ENCODE measurements around the gene PITPNC1.
"Not testable (repeated sequence)": the region's sequence is repeated elsewhere in the genome, so short reads cannot be mapped to it uniquely, and the experiment has no call there.

Gene PITPNC1

GRCh38 chr17:67717192-67717623, 340.1 kb downstream of the PITPNC1 start:
- H3K4me3 ChIP-seq (ENCODE audit: low read depth, low read length) = peak overlapping the region; percentile 50
- TF ChIP-seq CTCF (IDR thresholded peaks at IDR 0.05; ENCODE audit: insufficient read depth, low read length, missing control alignments) = no peak
- DNase-seq (ENCODE audit: low read depth, low spot score) = no peak
- ChIA-PET CTCF (interaction anchor here (0.6 to 4.9 kb wide), 20 partner anchors 8 to 342 kb away, joined by 3 to 18 read pairs (median 5); partner anchors contain the start of gene BPTF), POLR2A (no interaction called here)

- H3K4me3 ChIP-seq (ENCODE audit: low read depth, low read length) = peak within 1 kb of the TSS; percentile 98
- DNase-seq (ENCODE audit: low read depth, low spot score) = peak; percentile 86
- CTCF ChIA-PET = interaction anchor here (0.6 to 4.9 kb wide), 23 partner anchors 9 to 342 kb away, joined by 3 to 18 read pairs (median 5); partner anchors contain the start of gene BPTF
- TF ChIP-seq CTCF (IDR thresholded peaks at IDR 0.05; ENCODE audit: insufficient read depth, low read length, missing control alignments) = peak; percentile 98
- POLR2A ChIA-PET = no interaction called here
These were observed 340.7 kb downstream of the PITPNC1 start, which contains the start of gene NOL11 for GRCh38 chr17:67717624-67718324. TSS of gene NOL11 (plus strand) at chr17:67717936. CDS start at chr17:67717948, 12 bp downstream.

GRCh38 chr17:67718325-67718941, 341.4 kb downstream of the PITPNC1 start:
- TF ChIP-seq CTCF (IDR thresholded peaks at IDR 0.05; ENCODE audit: insufficient read depth, low read length, missing control alignments) = no peak
- ChIA-PET POLR2A (no interaction called here), CTCF (interaction anchor here (0.6 to 4.9 kb wide), 8 partner anchors 8 to 343 kb away, joined by 3 to 18 read pairs (median 5); no protein-coding TSS in a partner anchor)
- no peak for DNase-seq (ENCODE audit: low read depth, low spot score)
- H3K4me3 ChIP-seq (ENCODE audit: low read depth, low read length) = peak overlapping the region; percentile 98

GRCh38 chr17:67725373-67725791, 348.3 kb downstream of the PITPNC1 start:
- POLR2A ChIA-PET = no interaction called here
- CTCF ChIA-PET = interaction anchor here (0.9 kb wide), 1 partner anchor 10 kb away, joined by 3 read pairs; no protein-coding TSS in a partner anchor
- no peak for TF ChIP-seq CTCF (IDR thresholded peaks at IDR 0.05; ENCODE audit: insufficient read depth, low read length, missing control alignments)
- no peak overlapping the region for H3K4me3 ChIP-seq (ENCODE audit: low read depth, low read length)
- no peak for DNase-seq (ENCODE audit: low read depth, low spot score)

- H3K4me3 ChIP-seq (ENCODE audit: low read depth, low read length) = no peak overlapping the region
- DNase-seq (ENCODE audit: low read depth, low spot score) = no peak
- ChIA-PET POLR2A (no interaction called here), CTCF (interaction anchor here (0.9 to 1.1 kb wide), 2 partner anchors 8 to 9 kb away, joined by 3 to 6 read pairs; partner anchors contain the start of gene NOL11)
- no peak for TF ChIP-seq CTCF (IDR thresholded peaks at IDR 0.05; ENCODE audit: insufficient read depth, low read length, missing control alignments)
These were observed 348.7 kb downstream of the PITPNC1 start for GRCh38 chr17:67725807-67726206.

GRCh38 chr17:67727152-67728039, 350.3 kb downstream of the PITPNC1 start:
- CTCF ChIA-PET = interaction anchor here (2.6 kb wide), 1 partner anchor 11 kb away, joined by 7 read pairs; no protein-coding TSS in a partner anchor
- DNase-seq (ENCODE audit: low read depth, low spot score); POLR2A ChIA-PET; H3K4me3 ChIP-seq (ENCODE audit: low read depth, low read length): not testable (repeated sequence)
